Peyer's patch (tissue), 4 donors: ENCODE data around the gene AFAP1L1. TPM values are rescaled to one million over a fixed set of nuclear protein-coding genes. Genes with fewer than 3 reads are reported as not detected.

Source experiments
- DNase-seq, 3 donors: peaks; one replicate each; pipeline ENCODE4 v3.0.0-alpha.2; 2017 to 2019
- H3K27ac ChIP-seq, 4 donors: fragments of 200-600 bp; sonication (generic); one replicate each; pipeline ENCODE4 v1.5.1; 2016 to 2019
- H3K27me3 ChIP-seq, 2 donors: fragments of 200-600 bp; sonication (generic); one replicate each; pipeline ENCODE4 v1.5.1; 2019
- H3K36me3 ChIP-seq, 3 donors: fragments of 200-600 bp; sonication (generic); one replicate each; pipeline ENCODE4 v1.5.1; 2016 to 2019
- H3K4me1 ChIP-seq, 4 donors: fragments of 200-600 bp; sonication (generic); one replicate each; pipeline ENCODE4 v1.5.1; 2016 to 2019
- H3K4me3 ChIP-seq, 4 donors: fragments of 200-600 bp; sonication (generic); 1 replicate in 3 of 4; 2 replicates in 1 of 4; pipeline ENCODE4 v1.5.1; 2016 to 2019; ENCODE audit warnings: mild to moderate bottlenecking in 1 of 4
- H3K9me3 ChIP-seq, 4 donors: fragments of 200-600 bp; sonication (generic); one replicate each; pipeline ENCODE4 v1.5.1; 2016 to 2019; ENCODE audit warnings: mild to moderate bottlenecking in 1 of 4
- CTCF ChIP-seq, 6 experiments: fragments of 450-650 bp in 4 of 6; fragments of 200-600 bp in 2 of 6; sonication (generic) in 1 of 6; IDR thresholded peaks; one replicate each; pipeline ENCODE4 v1.5.1; 2017 to 2019; ENCODE audit warnings: antibody characterized with exemption in 6 of 6, mild to moderate bottlenecking in 3 of 6, moderate library complexity in 1 of 6
- POLR2A ChIP-seq, 2 donors: fragments of 450-650 bp; IDR thresholded peaks; one replicate each; pipeline ENCODE4 v1.5.1; 2017; ENCODE audit warnings: antibody characterized with exemption in 2 of 2, mild to moderate bottlenecking in 2 of 2, moderate library complexity in 2 of 2
- total RNA-seq, 4 donors: library from RNA; depleted of rRNA; stranded (reverse); fragments of >200 nt; gene quantifications; one replicate each; pipeline ENCODE4 v1.1.0, GENCODE V29; 2016

Gene AFAP1L1
- total RNA-seq, 4 donors from 2014 or later = 3.3 to 14.9 (median 4.9) TPM

GRCh38 chr5:149254506-149254905 lies 17.2 kb upstream of the AFAP1L1 start:
- H3K36me3 ChIP-seq = no peaks in the 10 kb centered on the region
- no peaks in the 10 kb centered on the region for H3K4me1 ChIP-seq
- no peak overlapping the region for H3K4me3 ChIP-seq
- H3K9me3 ChIP-seq = no peaks in the 10 kb centered on the region
- H3K27ac ChIP-seq = no peak overlapping the region
- no peak for DNase-seq
- H3K27me3 ChIP-seq = no peaks in the 10 kb centered on the region
- TF ChIP-seq POLR2A (IDR thresholded peaks at IDR 0.05) = no peak
- TF ChIP-seq CTCF (IDR thresholded peaks at IDR 0.05) = no peak

GRCh38 chr5:149256451-149256850 lies 15.2 kb upstream of the AFAP1L1 start:
- no peaks in the 10 kb centered on the region for H3K27me3 ChIP-seq
- no peak overlapping the region for H3K4me3 ChIP-seq
- no peaks in the 10 kb centered on the region for H3K4me1 ChIP-seq
- no peak for DNase-seq
- no peak overlapping the region for H3K27ac ChIP-seq
- H3K36me3 ChIP-seq = no peaks in the 10 kb centered on the region
- TF ChIP-seq CTCF (IDR thresholded peaks at IDR 0.05) = no peak
- no peak for TF ChIP-seq POLR2A (IDR thresholded peaks at IDR 0.05)
- H3K9me3 ChIP-seq = no peaks in the 10 kb centered on the region

DNA sequence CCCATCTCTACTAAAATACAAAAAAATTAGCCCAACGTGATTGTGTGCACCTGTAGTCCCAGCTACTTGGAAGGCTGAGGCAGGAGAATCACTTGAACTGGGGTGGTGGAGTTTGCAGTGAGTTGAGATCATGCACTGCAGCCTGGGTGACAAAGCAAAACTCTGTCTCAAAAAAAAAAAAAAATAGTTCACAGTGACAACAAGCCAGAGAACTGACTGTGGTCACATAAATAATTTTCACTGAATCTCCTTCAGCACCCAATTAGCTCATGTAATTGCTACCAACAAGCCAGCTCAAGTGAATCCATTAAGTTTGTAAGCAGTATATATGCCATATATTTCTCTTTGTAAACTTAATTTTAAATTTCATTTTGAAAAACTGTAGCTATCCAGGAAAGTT lies 14.5 kb upstream of the AFAP1L1 start:
- H3K4me3 ChIP-seq = no peak overlapping the region
- TF ChIP-seq CTCF (IDR thresholded peaks at IDR 0.05) (no peak), POLR2A (IDR thresholded peaks at IDR 0.05) (no peak)
- H3K9me3 ChIP-seq = no peaks in the 10 kb centered on the region
- H3K27ac ChIP-seq = no peak overlapping the region
- H3K27me3 ChIP-seq = no peaks in the 10 kb centered on the region
- H3K4me1 ChIP-seq = no peaks in the 10 kb centered on the region
- DNase-seq = no peak
- H3K36me3 ChIP-seq = no peaks in the 10 kb centered on the region

GRCh38 chr5:149257889-149258705 lies 13.6 kb upstream of the AFAP1L1 start:
- no peaks in the 10 kb centered on the region for H3K9me3 ChIP-seq
- no peaks in the 10 kb centered on the region for H3K36me3 ChIP-seq
- no peak overlapping the region for H3K27ac ChIP-seq
- no peak for TF ChIP-seq CTCF (IDR thresholded peaks at IDR 0.05)
- no peak for TF ChIP-seq POLR2A (IDR thresholded peaks at IDR 0.05)
- no peak overlapping the region for H3K4me3 ChIP-seq
- DNase-seq = no peak
- H3K4me1 ChIP-seq = no peaks in the 10 kb centered on the region
- no peaks in the 10 kb centered on the region for H3K27me3 ChIP-seq

DNA sequence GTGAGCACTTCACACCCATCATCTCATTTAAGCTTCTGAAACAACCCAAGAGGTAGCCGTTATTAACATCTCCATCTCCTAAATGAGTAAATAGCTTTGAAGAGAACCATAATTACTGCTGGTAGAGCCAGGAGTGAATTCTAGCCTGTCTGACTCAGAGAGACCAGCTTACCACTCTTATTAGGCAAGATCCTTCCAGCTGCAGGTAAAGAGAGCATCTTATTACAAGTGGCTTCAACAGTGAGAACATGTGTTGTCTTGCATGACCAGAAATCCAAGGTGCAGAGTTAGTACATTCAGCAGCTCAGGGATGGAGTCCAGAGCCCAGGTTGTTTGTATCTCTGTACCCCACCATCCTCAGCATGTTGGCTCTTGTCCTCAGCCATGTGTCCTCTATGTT lies 10.9 kb upstream of the AFAP1L1 start:
- no peaks in the 10 kb centered on the region for H3K27me3 ChIP-seq
- no peak for TF ChIP-seq CTCF (IDR thresholded peaks at IDR 0.05)
- TF ChIP-seq POLR2A (IDR thresholded peaks at IDR 0.05) = no peak
- H3K27ac ChIP-seq = no peak overlapping the region
- H3K4me3 ChIP-seq = no peak overlapping the region
- H3K4me1 ChIP-seq = no peaks in the 10 kb centered on the region
- no peaks in the 10 kb centered on the region for H3K36me3 ChIP-seq
- no peaks in the 10 kb centered on the region for H3K9me3 ChIP-seq
- no peak for DNase-seq
